Tibial nerve (tissue), 4 donors: Measurements from ENCODE around the gene SH2D5. TPM values are rescaled to one million over a fixed set of nuclear protein-coding genes. Genes with fewer than 3 reads are reported as not detected.

ENCODE experiments used
- DNase-seq, 2 donors: peaks; one replicate each; pipeline ENCODE4 v3.0.0-alpha.2; 2019; ENCODE audit warnings: low spot score in 2 of 2
- H3K27ac ChIP-seq, 4 donors: fragments of 200-600 bp; sonication (generic) in 3 of 4; one replicate each; pipeline ENCODE4 v1.5.1; 2017 to 2019; ENCODE audit warnings: mild to moderate bottlenecking in 1 of 4
- H3K27me3 ChIP-seq, 2 donors: fragments of 200-600 bp; sonication (generic) in 1 of 2; one replicate each; pipeline versions ENCODE4 v1.5.1 to v1.6.0; 2017 to 2019
- H3K36me3 ChIP-seq, 3 donors: fragments of 200-600 bp; sonication (generic); one replicate each; pipeline ENCODE4 v1.5.1; 2018 to 2019
- H3K4me1 ChIP-seq, 4 donors: fragments of 200-600 bp; sonication (generic) in 3 of 4; one replicate each; pipeline ENCODE4 v1.5.1; 2017 to 2019
- H3K4me3 ChIP-seq, 4 donors: fragments of 200-600 bp; sonication (generic) in 3 of 4; one replicate each; pipeline ENCODE4 v1.5.1; 2017 to 2019; ENCODE audit warnings: mild to moderate bottlenecking in 1 of 4, moderate library complexity in 1 of 4
- H3K9me3 ChIP-seq, 4 donors: fragments of 200-600 bp; sonication (generic) in 3 of 4; one replicate each; pipeline ENCODE4 v1.5.1; 2017 to 2019
- EP300 ChIP-seq, 2 donors: sonication (generic); formaldehyde crosslinking; IDR thresholded peaks; one replicate each; pipeline ENCODE4 v1.6.1; 2017; ENCODE audit warnings: antibody characterized with exemption in 2 of 2, mild to moderate bottlenecking in 1 of 2
- POLR2A ChIP-seq, 2 donors: fragments of 450-650 bp; IDR thresholded peaks; one replicate each; pipeline ENCODE4 v1.6.1; 2017; ENCODE audit warnings: antibody characterized with exemption in 2 of 2, mild to moderate bottlenecking in 2 of 2, moderate library complexity in 2 of 2
- WGBS, 2 donors: methylation state at CpG; one replicate each; pipeline ENCODE4 v1.1.5; 2018; 5-methylcytosine and 5-hydroxymethylcytosine counted together
- total RNA-seq, 4 donors: library from RNA; depleted of rRNA; stranded (reverse); fragments of >200 nt; gene quantifications; one replicate each; pipeline ENCODE4 v1.1.0, GENCODE V29; 2016
- TF ChIP-seq, protein P1 (sequence below), 5 experiments: fragments of 200-600 bp in 3 of 5; fragments of 450-650 bp in 2 of 5; sonication (generic) in 3 of 5; IDR thresholded peaks; one replicate each; pipeline ENCODE4 v1.5.1; 2016 to 2019; ENCODE audit warnings: antibody characterized with exemption in 5 of 5, mild to moderate bottlenecking in 3 of 5, moderate library complexity in 2 of 5

The SH2D5 gene
- total RNA-seq, 4 donors from 2014 or later = not detected

DNA sequence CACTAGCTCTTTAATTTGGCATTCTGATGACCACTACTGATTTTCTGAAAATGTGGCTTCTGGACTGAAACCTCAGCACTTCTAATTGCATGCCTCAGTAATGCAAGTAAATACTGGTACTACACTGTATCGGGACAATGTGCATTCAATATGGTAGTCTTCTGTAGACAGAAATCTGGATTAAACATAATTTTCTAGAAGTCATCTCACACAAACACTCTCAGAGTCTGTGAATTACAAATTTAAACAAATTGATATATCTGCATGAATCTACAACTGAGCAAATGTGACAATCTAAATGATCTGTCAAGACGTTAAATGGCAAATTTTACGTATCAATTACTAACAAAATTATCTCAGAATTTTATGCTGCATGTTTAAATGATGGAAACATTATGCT, 30.9 kb upstream of the SH2D5 start:
- no peak overlapping the region for H3K4me3 ChIP-seq
- TF ChIP-seq EP300 (IDR thresholded peaks at IDR 0.05) (no peak), POLR2A (IDR thresholded peaks at IDR 0.05) (no peak)
- TF ChIP-seq, protein P1, sequence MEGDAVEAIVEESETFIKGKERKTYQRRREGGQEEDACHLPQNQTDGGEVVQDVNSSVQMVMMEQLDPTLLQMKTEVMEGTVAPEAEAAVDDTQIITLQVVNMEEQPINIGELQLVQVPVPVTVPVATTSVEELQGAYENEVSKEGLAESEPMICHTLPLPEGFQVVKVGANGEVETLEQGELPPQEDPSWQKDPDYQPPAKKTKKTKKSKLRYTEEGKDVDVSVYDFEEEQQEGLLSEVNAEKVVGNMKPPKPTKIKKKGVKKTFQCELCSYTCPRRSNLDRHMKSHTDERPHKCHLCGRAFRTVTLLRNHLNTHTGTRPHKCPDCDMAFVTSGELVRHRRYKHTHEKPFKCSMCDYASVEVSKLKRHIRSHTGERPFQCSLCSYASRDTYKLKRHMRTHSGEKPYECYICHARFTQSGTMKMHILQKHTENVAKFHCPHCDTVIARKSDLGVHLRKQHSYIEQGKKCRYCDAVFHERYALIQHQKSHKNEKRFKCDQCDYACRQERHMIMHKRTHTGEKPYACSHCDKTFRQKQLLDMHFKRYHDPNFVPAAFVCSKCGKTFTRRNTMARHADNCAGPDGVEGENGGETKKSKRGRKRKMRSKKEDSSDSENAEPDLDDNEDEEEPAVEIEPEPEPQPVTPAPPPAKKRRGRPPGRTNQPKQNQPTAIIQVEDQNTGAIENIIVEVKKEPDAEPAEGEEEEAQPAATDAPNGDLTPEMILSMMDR (IDR thresholded peaks at IDR 0.05) = no peak
- H3K4me1 ChIP-seq = no peaks in the 10 kb centered on the region
- DNase-seq = no peak
- no peak overlapping the region for H3K27ac ChIP-seq
- no peaks in the 10 kb centered on the region for H3K9me3 ChIP-seq
- H3K27me3 ChIP-seq = no peaks in the 10 kb centered on the region
- peaks cover 4 to 100% (median 26%) of the 10 kb centered on the region in 3 donors for H3K36me3 ChIP-seq
- 94% methylated on average over 3 of the region's 3 CpGs for WGBS, 2 donors

DNA sequence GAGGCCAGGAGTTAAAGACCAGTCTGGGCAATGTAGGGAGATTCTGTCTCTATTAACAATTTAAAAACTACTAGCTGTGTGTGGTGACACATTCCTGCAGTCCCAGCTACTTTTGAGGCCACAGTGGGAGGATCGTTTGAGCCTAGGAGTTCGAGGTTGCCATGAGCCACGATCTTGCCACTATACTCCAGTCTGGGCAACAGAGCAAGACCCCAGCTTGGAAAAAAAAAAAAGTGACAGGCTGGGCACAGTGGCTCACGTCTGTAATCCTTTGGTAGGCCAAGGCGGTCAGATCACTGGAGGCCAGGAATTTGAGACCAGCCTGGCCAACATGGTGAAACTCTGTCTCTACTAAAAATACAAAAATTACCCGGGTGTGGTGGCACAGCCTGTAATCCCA, 27.8 kb upstream of the SH2D5 start:
- peaks cover 2 to 100% (median 17%) of the 10 kb centered on the region in 3 donors for H3K36me3 ChIP-seq
- TF ChIP-seq, protein P1 (IDR thresholded peaks at IDR 0.05) = no peak
- no peak for TF ChIP-seq EP300 (IDR thresholded peaks at IDR 0.05)
- TF ChIP-seq POLR2A (IDR thresholded peaks at IDR 0.05) = no peak

DNA sequence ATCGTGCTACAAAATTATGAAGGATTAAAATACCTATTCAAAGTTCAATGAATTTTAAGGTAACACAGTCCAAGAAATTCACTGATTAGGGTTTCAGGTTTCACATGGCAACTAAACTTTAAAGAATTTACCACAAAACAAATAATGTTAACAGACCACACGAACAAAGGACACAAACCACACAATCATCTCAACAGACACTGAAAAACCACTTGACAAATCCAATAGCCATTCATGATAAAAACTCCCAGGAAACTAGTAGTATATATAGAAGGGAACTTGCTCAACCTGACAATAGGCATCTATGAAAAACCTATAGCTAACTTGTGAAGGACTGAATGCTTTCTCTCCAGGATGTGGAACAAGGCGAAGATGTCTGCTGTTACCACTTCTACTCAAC, 21.1 kb upstream of the SH2D5 start:
- no peak for TF ChIP-seq EP300 (IDR thresholded peaks at IDR 0.05)
- TF ChIP-seq, protein P1 (IDR thresholded peaks at IDR 0.05) = no peak
- TF ChIP-seq POLR2A (IDR thresholded peaks at IDR 0.05) = no peak
- H3K4me3 ChIP-seq = no peak overlapping the region
- no peak overlapping the region for H3K27ac ChIP-seq
- no peaks in the 10 kb centered on the region for H3K4me1 ChIP-seq
- peaks cover 0 to 75% (median 0%) of the 10 kb centered on the region in 3 donors for H3K36me3 ChIP-seq
- no peaks in the 10 kb centered on the region for H3K9me3 ChIP-seq
- no peak for DNase-seq
- no peaks in the 10 kb centered on the region for H3K27me3 ChIP-seq
- 85 to 91% methylated on average over 3 of the region's 3 CpGs for WGBS, 2 donors

More for the DNA sequence above, 27.8 kb upstream of the SH2D5 start:
- H3K4me3 ChIP-seq = no peak overlapping the region
- WGBS, 2 donors = 93 to 97% methylated on average over 6 of the region's 6 CpGs
- H3K4me1 ChIP-seq = no peaks in the 10 kb centered on the region
- no peaks in the 10 kb centered on the region for H3K27me3 ChIP-seq
- no peak for DNase-seq
- H3K27ac ChIP-seq = no peak overlapping the region
- H3K9me3 ChIP-seq = no peaks in the 10 kb centered on the region

DNA sequence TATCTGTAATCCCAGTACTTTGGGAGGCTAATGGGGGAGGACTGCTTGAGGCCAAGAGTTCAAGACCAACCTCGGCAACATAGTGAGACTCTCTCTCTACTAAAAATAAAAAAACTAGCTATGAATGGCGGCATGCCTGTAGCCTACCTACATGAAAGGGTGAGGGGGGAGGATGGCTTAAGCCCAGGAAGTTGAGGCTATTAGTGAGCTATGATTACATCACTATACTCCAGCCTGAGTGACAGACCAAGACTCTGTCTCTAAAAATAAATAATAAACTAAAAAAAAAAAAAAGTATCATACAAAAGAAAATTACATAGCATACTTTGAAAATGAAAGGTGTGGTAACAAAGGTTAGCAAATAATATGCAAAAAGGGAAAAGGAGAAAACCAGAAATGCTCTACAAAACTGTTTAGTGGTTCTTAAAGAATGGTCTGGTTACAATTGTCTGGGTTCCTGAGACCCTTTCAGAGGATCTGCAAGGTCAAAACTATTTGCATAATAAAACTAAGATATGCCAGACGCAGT, 19.0 kb upstream of the SH2D5 start:
- Histone ChIP-seq H3K9me3 (no peaks in the 10 kb centered on the region), H3K27me3 (no peaks in the 10 kb centered on the region), H3K4me1 (no peaks in the 10 kb centered on the region), H3K36me3 (peaks cover 3 to 75% (median 13%) of the 10 kb centered on the region in 3 donors), H3K27ac (no peak overlapping the region), H3K4me3 (no peak overlapping the region)
- DNase-seq = no peak
- TF ChIP-seq EP300 (IDR thresholded peaks at IDR 0.05) (no peak), POLR2A (IDR thresholded peaks at IDR 0.05) (no peak)
- TF ChIP-seq, protein P1 (IDR thresholded peaks at IDR 0.05) = no peak
- 64 to 69% methylated on average over 3 of the region's 3 CpGs for WGBS, 2 donors

DNA sequence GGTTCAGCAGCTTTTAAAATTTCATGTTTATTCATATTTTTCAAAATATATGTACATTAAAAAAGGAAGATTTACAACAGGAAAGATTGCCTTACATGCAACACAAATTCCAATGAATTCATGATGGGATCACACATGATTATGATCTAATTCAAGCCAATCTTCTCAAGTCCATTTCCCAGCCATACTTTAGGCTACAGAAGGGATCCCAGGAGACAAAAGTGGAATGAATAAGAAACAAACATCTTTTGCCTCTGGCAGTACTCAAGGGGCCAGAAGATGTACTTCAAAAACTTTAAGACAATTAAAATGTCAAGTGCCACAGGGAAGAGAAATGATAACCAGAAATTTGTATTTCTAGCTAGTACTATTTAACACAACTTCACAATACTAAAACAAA, 10.2 kb upstream of the SH2D5 start:
- Histone ChIP-seq H3K27ac (no peak overlapping the region), H3K9me3 (no peaks in the 10 kb centered on the region), H3K27me3 (no peaks in the 10 kb centered on the region), H3K4me1 (no peaks in the 10 kb centered on the region), H3K4me3 (no peak overlapping the region), H3K36me3 (peaks cover 5 to 91% (median 14%) of the 10 kb centered on the region in 3 donors)
- TF ChIP-seq POLR2A (IDR thresholded peaks at IDR 0.05) (no peak), EP300 (IDR thresholded peaks at IDR 0.05) (no peak)
- TF ChIP-seq, protein P1 (IDR thresholded peaks at IDR 0.05) = no peak
- no peak for DNase-seq
